ENCODE measurements around the gene TSSC4. TPM values are rescaled to one million over a fixed set of nuclear protein-coding genes. Genes with fewer than 3 reads are reported as not detected.

TSSC4 gene
- total and polyA plus RNA-seq, 9 of the 15 experiments (the other 6 are each of a cell fraction or from before 2014, with no cell fraction given): 0.41 to 54.2 (median 11.0) TPM

- TF ChIP-seq ZNF133 (CRISPR knock-in tag; IDR thresholded peaks at IDR 0.05) (peak; percentile 70; the same call in 1 of the 2 replicates), ELF4 (CRISPR knock-in tag; IDR thresholded peaks at IDR 0.05) (0 out of 2 replicates have a peak, but pooled peaks have one; percentile 39), SMAD1 (IDR thresholded peaks at IDR 0.05; ENCODE audit: low read depth, low read length, partially characterized antibody) (peak; percentile 76), MAZ (CRISPR knock-in tag; conservative IDR thresholded peaks at IDR 0.05 in 1 of 2, IDR thresholded peaks at IDR 0.05 in 1 of 2) (peak; percentile 70 to 75), XRCC5 (IDR thresholded peaks at IDR 0.05; ENCODE audit: low read depth, low read length) (peak; percentile 97), XRCC4 (IDR thresholded peaks at IDR 0.05; ENCODE audit: extremely low read depth, insufficient read depth, insufficient read length) (no peak), PPARD (CRISPR knock-in tag; IDR thresholded peaks at IDR 0.05) (no peak), PHTF2 (CRISPR knock-in tag; IDR thresholded peaks at IDR 0.05) (0 out of 2 replicates have a peak, but pooled peaks have one; percentile 65), SMARCA5 (IDR thresholded peaks at IDR 0.05) (no peak), TAL1 (IDR thresholded peaks at IDR 0.05) (no peak), RFX7 (CRISPR knock-in tag; IDR thresholded peaks at IDR 0.05) (no peak), NUFIP1 (IDR thresholded peaks at IDR 0.05; ENCODE audit: partially characterized antibody) (no peak), DDX20 (tag; IDR thresholded peaks at IDR 0.05; ENCODE audit: low read depth) (no peak), ARID1B (IDR thresholded peaks at IDR 0.05) (0 out of 2 replicates have a peak, but pooled peaks have one; percentile 11), POLR2AphosphoS2 (IDR thresholded peaks at IDR 0.05; ENCODE audit: low read length) (peak; percentile 84), STAT5B (CRISPR knock-in tag; IDR thresholded peaks at IDR 0.05) (no peak), SFPQ (IDR thresholded peaks at IDR 0.05; ENCODE audit: low read depth, low read length) (no peak), KLF1 (tag; IDR thresholded peaks at IDR 0.05) (peak; percentile 89), PHB2 (IDR thresholded peaks at IDR 0.05; ENCODE audit: low read depth) (no peak), ZSCAN29 (IDR thresholded peaks at IDR 0.05) (no peak), MCM5 (IDR thresholded peaks at IDR 0.05; ENCODE audit: low read depth) (no peak), NR2C2 (CRISPR knock-in tag; IDR thresholded peaks at IDR 0.05) (peak; percentile 74; the same call in 1 of the 2 replicates), NR2C2 (tag; IDR thresholded peaks at IDR 0.05) (peak; percentile 90), GTF2B (IDR thresholded peaks at IDR 0.05; ENCODE audit: extremely low read depth, insufficient read length) (no peak), SETDB1 (IDR thresholded peaks at IDR 0.05; ENCODE audit: low read length) (peak; percentile 79), ZNF699 (CRISPR knock-in tag; IDR thresholded peaks at IDR 0.05; ENCODE audit: insufficient replicate concordance) (no peak), ZNF764 (CRISPR knock-in tag; IDR thresholded peaks at IDR 0.05; ENCODE audit: low read depth) (peak; percentile 66; the same call in 1 of the 2 replicates), PHF20 (IDR thresholded peaks at IDR 0.05; ENCODE audit: partially characterized antibody) (peak; percentile 73)
These were observed at the start of gene TSSC4 (continued) for GRCh38 chr11:2400069-2400761.

All from K562 (cell line).